Ureter (tissue), 1 donor: ENCODE measurements around the gene SMC6. TPM values are rescaled to one million over a fixed set of nuclear protein-coding genes. Genes with fewer than 3 reads are reported as not detected.

ENCODE experiments used
- DNase-seq: peaks from one replicate; pipeline ENCODE4 v3.0.0-alpha.2; 2020; ENCODE audit warnings: low spot score
- total RNA-seq: library from RNA; stranded (reverse); gene quantifications from one replicate; pipeline ENCODE4 v1.2.4, GENCODE V29; 2023
- donor health status: DM: yes; HTN: yes; CAD: no.

SMC6 gene
- total RNA-seq, 1 donor from 2014 or later, result 14.1 TPM

DNA sequence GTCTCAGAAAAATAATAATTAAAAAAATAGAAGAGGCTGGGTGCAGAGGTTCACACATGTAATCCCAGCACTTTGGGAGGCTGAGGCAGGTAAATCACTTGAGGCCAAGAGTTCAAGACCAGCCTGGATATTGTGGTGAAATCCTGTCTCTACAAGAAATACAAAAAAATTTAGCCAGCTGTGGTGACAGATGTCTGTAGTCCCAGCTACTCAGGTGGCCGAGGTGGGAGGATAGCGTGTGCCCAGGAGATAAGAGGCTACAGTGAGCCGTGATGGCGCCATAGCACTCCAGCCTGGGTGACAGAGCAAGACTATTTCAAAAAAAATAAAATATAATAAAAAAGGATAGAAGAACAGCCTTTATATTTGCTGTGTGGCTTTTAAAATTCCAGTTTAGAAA is 35.9 kb downstream of the SMC6 start:
- no peak for DNase-seq

DNA sequence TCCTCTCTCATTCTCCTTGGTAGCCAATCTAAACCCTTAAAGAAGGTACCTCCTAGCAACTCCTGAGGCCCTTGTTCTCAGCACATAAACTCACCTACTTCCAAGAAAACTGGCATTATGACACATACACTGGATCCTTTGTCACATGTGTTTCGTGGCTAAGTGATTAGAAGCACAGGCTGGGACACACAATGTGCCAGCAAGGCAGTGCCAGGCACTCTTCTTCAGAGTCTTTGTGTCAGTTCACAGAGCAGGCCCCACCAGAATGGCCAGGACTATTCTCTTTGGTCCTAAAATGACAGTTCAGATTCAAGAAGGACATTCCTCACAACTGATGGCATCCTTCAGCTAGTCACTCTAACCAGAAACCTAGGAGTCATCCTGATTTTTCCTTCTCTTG is 40.3 kb downstream of the SMC6 start:
- DNase-seq, result no peak

DNA sequence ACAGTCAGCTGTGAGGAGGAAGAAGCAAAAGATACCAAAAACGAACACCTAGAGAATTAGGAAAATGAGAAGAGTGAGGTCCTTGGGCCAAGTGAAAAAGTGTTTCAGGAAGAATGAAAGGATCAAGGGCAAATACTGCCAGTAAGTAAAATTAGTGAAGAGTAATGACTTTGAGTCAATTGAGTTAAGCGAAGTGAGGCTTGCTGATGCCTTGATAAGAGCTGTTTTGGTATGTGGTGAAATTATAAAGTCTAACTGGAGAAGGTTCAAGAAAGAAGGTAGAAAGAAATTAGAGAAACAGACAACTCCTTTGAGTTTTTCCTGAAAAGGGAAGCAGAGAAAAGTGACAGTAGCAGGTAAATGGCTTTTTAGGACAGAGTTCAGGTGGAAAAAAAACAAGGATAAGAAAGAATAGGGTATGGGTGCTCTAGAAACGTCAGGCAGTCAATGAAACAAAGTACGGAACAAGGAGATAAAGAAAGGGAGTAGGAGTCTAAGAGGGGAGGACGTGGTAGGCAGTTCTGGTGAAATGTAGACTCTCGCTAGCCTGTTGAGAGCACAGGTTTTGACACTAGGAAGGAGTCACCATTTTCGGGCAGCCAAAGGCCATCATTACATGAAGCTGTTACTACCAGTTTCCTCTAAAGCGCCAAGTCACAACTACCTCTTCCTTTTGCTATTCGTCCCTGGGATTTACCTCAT is 42.9 kb downstream of the SMC6 start:
- no peak for DNase-seq

DNA sequence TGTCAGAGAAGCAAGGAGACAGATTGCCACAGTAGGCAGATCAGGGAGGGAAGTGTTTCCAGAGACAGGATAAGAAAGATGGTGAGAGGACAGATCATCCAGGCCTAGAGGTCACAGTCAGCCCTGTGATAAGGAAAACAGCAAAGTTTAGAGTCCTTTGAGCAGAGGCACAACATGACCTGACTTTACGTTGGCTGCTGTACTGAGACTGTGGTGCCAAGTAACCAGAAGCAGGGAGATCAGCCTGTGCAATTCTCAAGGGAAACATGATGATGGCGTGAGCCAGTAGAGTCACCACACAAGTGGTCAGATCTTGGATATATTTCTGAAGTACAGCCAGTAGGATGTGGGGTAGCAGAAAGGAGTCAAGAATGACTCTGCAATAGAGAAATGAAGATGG is 43.7 kb downstream of the SMC6 start:
- DNase-seq, result no peak

DNA sequence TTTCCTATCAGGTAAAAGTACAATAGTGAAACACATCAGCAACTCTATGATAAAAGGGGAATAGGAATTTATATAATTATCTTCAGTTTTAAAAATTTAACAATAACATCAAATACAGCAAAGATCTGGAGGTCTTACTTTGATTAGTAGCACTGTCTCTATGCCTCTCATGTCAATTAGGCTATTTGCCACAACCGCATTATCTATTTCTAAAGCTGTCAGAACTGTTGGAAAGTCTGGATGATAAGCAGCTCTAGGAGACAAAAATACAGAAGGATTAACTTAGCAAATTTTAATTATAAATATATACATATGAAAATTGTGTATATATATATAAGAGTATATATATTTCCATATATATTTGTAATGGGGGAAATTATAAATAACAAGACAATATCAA is 45.1 kb downstream of the SMC6 start:
- DNase-seq, result no peak

DNA sequence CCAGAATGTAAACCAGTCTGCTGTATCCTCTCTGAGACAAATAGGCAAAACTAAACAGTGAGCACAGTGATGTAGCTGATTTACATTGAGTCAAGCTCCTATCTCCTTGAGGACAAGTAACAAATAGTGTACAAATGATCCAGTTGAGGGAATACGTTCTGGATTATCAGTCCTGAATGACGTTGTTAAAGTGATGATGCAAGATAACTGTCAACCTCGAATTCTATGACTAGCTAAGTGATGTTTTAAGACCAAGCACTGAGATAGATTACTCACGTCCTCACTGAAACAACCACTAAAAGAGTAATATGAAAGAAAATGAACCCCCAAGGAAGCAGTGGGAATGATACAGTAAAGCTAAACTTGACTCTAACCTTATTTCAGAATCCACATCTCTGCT is 46.8 kb downstream of the SMC6 start:
- DNase-seq, result no peak

DNA sequence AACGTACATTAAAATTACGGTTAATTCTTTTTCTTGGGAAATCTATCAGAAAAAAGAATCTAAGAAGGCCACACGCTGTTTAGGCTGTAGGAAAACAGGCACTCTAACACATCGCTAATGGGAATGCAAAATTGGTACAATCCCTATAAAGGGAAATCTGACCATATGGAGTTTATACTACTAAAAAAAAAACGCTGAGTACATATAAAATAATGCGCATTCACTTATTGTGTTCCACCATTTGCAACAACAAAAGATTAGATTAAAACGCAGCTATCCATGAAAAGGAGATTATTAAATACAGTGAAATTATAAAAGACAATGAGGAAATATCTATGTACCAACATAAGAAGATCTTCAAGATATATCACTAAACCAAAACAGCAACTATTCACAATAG is 62.8 kb downstream of the SMC6 start:
- DNase-seq, result no peak

DNA sequence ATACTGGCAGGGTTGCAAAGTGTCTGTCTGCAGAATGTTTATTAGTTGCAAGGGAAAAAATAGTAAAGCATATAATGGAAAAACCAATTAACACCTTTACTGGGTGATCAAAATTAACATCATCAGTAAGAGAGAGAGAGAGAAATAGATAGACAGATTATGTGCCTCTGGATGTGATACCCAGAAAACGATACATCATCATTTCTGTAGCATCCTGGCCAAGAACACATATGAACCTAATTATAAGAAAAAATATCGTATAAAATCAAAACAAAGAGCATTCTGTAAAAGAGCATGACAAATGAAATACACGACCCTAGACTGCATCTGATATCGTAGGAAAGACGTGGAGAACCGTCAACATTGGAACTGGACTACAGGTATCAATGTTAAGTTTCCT is 64.6 kb downstream of the SMC6 start:
- no peak for DNase-seq

DNA sequence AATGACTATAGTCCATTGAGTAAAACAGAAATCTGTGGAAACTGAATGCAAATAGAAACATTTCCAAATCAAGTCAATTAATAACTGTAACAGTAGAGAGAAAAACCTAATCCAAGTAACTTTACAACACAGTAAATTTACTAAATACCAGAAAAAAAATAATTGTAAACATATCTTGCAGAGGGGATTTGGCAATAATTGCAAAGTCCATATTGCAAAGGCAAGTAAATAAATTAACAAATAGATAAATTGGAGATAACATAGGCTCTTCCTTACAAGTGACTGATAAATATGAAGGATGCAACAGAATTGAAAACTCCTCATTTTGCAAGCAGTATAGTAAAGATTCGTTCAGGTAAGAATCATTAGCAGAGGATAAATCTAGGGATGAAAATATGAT is 65.0 kb downstream of the SMC6 start:
- DNase-seq, result no peak

DNA sequence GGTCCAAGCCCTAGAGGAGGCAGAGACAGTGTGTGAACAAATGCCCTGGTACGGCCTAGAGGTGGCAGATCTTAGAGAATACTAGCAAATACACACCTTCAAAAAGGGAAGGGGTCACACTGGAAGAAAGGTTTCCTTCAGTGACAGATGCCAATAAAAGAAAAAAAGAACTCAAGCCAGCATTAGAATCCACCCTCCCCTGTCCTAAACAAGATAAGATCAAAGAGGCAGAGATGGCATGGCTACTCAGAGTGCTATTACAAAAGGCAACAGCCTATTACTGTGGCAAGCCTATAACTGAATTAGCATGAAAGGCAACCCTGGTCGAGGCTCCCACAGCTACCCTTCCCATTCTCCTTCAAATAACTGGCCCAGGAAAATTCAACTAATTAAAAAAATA is 69.6 kb downstream of the SMC6 start:
- no peak for DNase-seq

DNA sequence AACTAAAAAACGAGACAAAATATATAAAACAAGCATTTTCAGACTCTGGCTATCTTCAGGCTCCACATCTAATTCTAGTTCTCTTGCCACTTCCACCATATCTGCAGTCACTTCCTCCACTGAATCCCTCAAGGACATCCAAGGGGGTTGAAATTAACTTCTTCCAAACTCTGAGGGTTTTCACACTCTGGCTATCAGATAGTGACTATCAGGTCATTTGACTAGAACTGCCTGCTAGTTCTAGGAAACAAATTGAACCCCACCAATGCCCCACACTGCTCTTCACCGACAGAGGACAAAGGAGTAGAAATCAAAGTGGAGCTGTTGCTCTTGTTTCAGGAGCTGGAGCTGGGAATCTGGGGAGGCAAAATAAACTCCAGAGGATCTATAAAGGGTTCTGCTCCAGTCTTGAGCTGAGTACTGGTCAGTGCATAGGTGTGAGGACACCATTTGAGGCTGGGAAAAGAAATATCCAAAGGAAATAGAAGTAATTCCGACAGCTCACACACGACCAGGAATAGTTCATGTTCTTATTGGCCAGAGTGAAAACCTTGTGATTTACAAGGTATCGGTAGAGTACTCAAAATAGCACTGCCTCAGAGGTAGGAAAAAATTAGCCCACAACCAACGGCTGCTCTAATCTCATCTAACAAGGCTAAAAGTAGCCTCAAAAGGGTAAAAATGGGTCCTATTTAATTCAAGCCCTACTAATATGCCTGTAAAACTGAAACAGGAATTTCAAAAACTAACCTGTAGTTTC is 71.3 kb downstream of the SMC6 start:
- no peak for DNase-seq

DNA sequence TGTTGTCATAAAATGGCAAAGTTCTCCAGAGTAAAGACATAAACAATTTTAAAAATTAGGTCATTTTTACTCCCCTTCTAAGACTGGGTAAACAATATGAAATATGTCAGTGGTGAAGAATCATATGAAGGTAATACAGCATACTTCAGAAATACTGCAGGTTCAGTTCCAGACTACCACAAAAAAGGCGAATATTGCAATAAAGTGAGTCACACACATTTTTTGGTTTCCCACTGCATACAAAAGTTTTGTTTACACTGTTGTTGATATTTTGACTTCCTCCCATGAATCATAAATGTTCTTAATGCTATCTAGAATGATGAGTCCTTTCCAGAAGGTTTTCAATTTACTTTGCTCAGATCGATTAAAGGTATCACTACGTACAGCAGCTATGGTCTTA is 73.5 kb downstream of the SMC6 start:
- DNase-seq, result no peak

DNA sequence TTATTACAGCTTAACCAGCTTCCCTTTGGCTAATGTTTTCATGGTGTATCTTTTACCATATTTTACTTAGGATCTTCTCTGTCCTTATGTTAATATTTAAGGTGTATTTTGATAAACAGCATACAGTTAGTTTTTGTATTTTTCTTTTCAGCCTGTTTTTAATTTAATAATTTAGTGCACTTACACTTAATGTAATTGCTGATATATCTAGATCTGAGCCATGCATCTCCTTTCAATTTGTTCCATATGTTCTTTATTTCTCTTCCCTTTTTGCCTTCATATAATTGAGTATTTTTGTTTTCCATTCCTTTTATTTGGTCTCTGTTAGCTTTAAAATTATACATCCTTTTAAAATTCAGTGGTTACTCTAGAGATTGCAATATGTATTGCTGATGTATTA is 78.8 kb downstream of the SMC6 start:
- no peak for DNase-seq

DNA sequence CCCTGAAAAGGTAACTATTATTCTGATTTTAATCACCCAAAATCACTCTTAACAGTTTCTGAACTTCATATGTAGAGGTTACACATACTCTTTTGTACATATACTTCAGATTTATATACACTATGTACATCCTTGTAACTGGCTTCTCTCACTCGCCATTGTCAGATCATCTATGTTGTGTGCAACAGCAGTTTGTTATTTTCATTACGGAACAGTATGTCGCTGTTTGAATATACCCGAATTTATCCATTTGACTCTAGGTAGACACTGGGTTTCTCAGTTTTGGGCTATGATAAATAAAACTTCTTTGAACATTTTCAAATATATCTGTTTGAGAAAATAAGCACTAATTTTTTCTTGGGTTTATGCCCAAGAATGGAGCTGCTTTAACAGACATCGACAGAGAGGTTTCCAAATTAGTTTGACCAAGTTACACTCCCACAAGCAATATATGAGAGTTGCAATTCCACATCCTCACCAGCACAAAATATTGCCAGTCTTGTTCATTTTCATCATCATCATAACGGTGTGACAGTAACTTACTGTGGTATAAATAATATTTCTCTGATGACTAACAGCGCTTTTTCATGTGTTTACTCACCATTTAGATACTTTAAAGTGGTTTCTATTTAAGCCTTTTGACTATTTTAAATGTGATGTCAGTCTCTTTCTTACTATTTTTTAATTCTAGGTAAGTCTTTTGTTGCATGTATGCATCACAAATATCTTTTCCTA is 80.9 kb downstream of the SMC6 start:
- DNase-seq, result no peak

DNA sequence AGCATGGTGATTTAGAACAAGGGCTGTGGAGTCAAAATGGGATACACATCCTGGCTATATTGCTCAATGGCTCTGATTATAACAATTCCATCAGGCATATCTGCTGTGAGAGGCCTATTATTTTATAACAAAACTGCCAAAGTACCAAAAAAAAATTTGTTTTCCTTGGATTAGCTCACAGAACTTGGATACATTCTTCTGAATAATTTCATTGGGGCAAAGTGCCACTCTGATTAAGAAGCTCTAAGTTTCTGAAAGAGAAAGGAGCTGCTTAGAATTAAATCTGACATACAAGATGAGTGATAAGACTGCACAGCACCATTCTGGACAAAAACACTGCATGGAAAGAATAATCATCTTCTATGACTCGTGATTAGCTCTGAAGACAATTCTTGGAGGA is 85.7 kb downstream of the SMC6 start:
- no peak for DNase-seq

DNA sequence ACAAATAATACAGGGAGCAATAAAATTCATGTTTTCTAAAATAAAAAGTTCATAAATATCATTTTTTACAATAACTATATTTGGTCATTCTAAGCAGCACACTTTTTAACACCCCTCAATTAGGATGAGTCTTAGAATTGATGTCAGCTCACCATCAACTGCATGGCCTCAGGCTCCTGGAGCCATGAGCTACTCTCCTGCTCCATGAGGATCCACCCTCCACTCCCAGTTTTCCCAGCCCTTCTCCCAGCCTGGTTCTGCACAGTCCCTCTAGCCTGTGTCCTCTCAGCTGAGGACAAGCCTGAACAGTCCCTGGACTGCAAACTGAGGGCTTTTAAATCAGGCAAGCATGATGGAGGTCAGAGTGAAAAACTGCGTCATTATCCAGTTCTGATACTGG is 89.1 kb downstream of the SMC6 start:
- DNase-seq, result no peak

DNA sequence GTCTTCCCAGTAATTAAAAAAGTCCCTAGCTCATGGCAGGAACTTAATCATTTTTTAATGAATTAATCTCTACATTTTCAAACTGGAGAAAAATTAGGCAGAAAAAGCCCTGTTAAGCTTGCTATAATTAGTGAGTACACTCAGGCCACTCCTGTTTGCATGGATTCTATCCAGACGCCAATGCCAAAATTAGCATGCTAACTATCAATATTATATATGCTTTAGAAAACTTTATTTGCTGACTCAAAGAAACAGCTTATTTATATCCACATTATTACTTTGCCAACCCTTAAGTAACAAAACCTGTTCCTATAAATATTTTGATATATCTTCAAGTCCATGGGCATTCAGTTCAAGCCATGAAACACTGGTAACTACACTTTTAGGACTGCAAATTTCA is 90.9 kb downstream of the SMC6 start:
- DNase-seq, result no peak

DNA sequence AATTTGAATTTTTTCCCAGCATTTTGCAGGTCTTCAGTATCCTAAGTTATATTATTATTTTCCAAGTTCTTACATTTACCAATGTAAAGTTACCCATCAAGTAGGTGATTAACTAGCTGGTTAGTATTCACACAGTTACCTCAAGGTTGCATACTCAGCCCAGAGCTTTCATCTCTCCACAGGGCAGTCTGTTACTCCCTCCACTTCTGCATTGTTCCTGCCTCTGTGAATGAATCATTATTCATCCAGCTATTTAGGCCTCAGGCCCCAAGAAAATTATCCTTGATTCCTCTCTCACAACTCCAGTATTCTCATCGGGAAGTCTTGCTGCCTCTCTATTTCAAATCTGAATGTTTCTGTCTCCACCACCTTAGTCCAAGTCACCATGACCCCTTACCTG is 92.2 kb downstream of the SMC6 start:
- no peak for DNase-seq

DNA sequence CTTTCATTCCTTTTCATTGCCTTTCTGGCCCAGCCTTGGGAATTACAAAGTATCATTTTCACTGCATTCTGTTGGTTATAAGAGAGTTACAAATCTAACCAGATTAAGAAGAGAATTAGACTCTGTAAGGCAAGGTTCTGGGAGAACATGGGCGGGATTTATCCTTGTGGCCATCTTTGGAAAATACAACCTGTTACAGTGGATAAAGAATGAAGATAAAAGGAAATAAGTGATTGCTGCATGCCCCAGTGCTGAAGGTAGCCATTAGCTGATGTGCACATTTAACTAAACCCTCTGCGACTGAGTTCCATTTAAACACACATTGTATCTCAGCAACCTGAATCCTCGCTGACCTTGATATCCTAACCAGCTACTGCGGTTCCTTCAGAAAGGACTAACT is 93.4 kb downstream of the SMC6 start:
- no peak for DNase-seq

DNA sequence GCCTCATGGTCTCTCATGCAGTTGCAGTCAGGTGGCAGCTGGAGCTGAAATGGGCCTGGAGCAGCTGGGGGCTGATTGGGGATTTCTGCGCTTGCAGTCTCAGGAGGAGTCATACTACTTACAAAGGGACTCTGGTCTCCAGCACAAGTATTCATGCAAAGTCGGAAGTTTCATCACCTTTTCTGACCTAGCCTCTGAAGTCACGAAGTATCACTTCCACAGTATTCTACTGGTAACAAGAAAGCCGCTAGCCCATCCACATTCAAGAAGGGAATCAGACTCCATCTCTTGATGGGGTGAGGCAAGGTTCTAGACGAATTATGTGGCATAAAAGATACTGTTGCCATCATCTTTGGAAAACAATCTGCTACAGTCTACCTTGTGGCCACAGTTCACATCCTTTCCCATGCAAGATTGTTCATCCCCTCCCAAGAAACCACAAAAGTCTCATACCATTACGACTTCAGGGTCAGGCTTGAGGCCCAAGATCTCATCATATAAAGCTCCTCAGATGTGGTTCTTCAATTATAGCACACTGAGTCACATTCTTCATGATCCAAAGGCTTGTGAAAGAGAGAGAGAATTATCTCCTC is 95.3 kb downstream of the SMC6 start:
- DNase-seq, result no peak

DNA sequence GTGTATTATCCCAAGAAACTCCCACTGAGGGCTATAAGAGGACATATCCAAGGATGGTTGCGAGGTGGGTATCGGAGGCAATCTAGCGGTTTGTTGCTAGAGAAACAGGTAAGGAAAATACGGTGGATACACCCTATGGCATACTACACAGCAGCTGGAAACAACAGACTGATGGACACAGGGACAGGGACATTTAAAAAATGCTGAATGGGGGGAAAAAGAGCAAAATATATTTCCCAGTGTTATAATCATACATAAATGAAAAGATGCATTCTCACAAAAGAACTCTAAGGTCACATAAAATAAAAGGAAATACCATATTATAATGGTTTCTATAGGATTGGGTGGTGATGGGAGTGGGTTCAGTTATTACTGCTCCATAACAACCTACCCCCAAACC is 95.9 kb downstream of the SMC6 start:
- no peak for DNase-seq

DNA sequence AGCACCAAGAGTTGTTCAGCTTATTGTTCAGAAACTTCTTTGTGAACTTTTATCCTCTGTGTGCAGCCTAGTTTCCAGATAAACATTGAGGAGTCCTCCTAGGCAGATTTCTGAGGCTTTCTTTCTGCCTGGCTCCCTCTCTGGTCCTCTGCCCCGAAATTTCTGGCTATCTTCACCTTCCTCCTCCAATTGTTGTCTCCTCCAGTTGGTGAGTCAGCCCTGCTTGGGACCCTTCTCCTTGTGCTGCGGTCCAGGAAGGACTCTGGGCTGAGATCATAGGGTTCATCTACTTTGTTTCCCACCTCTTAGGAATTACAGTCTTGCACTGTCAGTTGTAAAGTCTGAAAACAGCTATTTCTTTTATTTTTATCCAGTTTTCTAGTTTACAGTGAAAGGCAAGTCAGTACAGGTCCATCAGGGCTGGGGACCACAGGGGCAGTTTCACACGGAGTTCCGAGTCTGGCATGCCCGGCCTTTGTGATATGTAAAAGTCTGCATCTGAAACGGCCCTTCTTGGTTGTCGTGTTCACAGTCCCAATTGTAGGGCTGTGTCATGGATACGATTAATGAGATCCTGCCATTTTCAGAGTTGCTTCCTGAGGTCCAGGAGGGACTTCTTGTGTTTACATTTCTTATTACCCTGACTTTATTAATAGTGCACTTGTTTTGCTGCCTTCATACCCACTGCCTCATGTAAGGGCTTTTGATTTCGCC is 100.8 kb downstream of the SMC6 start:
- no peak for DNase-seq
